ENCODE results near the gene FUT8. TPM values are rescaled to one million over a fixed set of nuclear protein-coding genes. Genes with fewer than 3 reads are reported as not detected.

FUT8 gene
- total RNA-seq, 4 donors from 2014 or later = 14.9 to 35.8 (median 22.2) TPM

DNA sequence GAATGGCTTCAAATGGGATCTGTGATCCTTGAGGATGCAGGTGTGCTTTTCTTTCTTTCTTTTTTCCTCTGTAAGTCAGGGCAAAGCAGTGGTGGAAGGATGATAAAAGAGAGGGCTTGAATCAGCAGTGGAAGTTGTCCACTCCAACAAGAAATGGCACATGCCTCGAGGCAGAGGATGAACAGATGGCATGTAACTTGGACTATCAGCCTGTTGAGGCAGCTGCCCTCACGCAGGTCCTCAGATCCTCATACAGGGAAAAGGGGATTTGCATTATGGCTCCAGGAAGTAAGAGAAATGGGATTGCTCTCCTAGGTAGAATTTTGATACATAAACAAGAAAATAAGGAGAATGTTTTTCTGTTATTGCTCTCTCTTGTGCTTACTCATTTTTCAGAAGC is 368.0 kb downstream of the FUT8 start:
- no peak for ATAC-seq (ENCODE audit: low FRiP score)
- no peak for DNase-seq (ENCODE audit: low spot score)
- TF ChIP-seq, protein P1, sequence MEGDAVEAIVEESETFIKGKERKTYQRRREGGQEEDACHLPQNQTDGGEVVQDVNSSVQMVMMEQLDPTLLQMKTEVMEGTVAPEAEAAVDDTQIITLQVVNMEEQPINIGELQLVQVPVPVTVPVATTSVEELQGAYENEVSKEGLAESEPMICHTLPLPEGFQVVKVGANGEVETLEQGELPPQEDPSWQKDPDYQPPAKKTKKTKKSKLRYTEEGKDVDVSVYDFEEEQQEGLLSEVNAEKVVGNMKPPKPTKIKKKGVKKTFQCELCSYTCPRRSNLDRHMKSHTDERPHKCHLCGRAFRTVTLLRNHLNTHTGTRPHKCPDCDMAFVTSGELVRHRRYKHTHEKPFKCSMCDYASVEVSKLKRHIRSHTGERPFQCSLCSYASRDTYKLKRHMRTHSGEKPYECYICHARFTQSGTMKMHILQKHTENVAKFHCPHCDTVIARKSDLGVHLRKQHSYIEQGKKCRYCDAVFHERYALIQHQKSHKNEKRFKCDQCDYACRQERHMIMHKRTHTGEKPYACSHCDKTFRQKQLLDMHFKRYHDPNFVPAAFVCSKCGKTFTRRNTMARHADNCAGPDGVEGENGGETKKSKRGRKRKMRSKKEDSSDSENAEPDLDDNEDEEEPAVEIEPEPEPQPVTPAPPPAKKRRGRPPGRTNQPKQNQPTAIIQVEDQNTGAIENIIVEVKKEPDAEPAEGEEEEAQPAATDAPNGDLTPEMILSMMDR (IDR thresholded peaks at IDR 0.05) = no peak

DNA sequence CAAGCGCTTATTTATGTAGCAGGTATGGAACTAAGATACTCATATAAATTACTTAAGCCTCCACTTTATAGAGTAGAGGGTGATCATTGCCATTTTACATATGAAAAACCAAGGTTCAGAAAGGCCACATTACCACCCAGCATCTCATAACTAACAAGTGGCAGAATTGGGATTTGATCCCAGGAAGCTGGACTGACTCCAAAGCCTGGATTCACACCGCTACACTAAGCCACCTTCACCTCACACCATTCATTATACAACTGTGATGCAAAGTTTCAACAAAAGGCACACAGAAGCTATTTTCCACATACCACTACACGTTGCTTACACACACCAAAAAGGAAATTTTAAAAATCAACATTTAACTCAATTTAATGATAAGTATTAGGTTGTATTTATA is 370.6 kb downstream of the FUT8 start:
- ATAC-seq (ENCODE audit: low FRiP score) = no peak
- no peak for DNase-seq (ENCODE audit: low spot score)
- TF ChIP-seq, protein P1 (IDR thresholded peaks at IDR 0.05) = no peak

DNA sequence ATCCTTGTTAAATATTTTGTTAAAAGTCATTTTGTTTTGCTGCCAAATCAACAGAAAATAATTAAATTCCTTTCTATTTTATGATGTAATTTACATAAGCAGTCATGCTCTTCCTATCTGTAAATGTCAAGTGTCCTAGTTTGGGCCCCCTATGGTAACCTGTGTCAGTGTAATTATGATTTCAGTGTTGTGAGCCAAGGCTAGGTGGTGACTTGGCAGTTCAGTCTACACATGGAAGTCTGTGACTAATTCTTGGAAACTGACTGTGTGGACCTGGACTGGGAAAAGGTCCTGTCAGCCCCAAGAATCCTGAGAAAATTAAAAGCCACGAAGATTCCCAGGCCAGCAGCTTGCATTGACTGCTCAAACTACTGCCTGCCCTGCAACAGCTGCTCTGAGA is 371.0 kb downstream of the FUT8 start:
- ATAC-seq (ENCODE audit: low FRiP score) (no peak), DNase-seq (ENCODE audit: low spot score) (no peak)
- TF ChIP-seq, protein P1 (IDR thresholded peaks at IDR 0.05) = no peak

DNA sequence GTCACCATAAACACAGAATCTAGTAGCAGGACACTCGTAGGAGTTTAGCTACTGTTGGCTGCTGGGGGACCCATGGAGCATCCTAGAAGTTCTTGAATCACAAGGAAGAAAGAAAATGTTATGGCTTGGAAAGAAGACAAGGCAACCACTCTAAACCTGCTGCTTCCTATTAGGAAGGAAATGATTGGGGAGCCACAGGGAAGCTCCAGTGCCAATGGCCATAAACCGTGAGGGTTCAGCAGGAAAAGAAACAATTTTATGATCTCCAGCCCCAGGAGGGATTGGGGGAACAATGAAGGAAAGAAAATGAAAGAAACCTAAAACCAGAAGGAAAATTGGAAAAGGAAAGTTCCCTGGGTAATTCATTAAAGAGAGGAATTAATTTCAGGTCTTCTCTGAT is 372.0 kb downstream of the FUT8 start:
- TF ChIP-seq, protein P1 (IDR thresholded peaks at IDR 0.05) = no peak
- DNase-seq (ENCODE audit: low spot score) (no peak), ATAC-seq (ENCODE audit: low FRiP score) (no peak)

DNA sequence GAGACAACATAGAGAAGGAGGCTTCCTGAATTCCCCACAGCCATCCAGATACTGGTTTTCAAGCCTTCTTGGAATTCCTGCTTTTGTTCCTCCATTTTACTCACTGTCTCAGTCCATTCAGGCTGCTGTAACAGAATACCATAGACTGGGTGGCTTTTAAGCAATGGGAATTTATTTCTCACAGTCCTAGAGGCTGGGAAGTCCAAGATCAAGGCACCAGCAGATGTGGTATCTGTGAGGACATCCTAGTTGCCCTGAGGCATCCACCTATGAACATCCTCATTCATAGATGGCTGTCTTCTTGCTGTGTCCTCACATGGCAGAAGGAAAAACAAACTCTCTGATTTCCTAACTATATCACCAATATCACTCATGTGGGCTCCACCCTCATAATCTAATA is 374.9 kb downstream of the FUT8 start:
- TF ChIP-seq, protein P1 (IDR thresholded peaks at IDR 0.05) = no peak
- DNase-seq (ENCODE audit: low spot score) (no peak), ATAC-seq (ENCODE audit: low FRiP score) (no peak)

DNA sequence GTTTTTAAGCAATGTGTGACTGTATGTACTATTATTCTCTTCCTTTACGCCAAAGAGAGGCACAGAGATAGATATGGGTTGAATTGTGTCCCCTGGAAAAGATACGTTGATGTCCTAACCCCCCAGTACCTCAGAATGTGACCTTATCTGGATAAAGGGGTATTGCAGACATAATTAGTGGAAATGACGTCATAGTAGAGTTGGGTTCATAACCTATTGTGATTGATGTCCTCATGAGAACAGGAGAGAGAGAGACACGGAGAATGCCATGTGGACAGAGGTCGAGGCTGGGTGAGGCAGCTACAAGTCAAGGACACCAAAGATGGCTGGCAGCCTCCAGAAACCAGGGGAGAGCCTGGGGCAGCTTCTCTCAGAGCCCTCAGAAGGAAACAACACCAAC is 376.3 kb downstream of the FUT8 start:
- no peak for ATAC-seq (ENCODE audit: low FRiP score)
- DNase-seq (ENCODE audit: low spot score) = no peak
- TF ChIP-seq, protein P1 (IDR thresholded peaks at IDR 0.05) = no peak

DNA sequence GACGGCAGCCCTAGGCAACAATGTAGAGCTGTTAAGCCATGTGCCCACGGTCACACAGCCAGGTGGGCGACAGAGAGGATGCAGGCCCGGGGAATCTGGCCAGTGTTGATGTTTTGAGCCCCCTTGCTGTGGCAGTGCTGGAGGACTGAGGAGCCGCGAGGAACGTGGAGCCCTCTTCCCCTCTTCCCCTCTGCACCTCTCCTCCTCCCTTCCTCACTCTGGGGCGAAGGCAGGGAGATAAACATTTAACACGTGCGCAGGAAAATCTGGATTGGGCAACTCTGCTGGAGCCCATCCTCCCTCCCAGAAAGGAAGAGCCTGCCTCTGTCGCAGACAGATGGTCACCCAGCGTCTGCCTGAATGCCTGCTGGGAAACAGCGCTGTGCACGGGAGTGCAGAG is 376.8 kb downstream of the FUT8 start:
- DNase-seq (ENCODE audit: low spot score) (no peak), ATAC-seq (ENCODE audit: low FRiP score) (no peak)
- TF ChIP-seq, protein P1 (IDR thresholded peaks at IDR 0.05) = no peak

Measured in omental fat pad (tissue), 4 donors.